ENCODE results near the gene APOF.
"Not testable (repeated sequence)": the region's sequence is repeated elsewhere in the genome, so short reads cannot be mapped to it uniquely, and the experiment has no call there.

Gene APOF

GRCh38 chr12:56366948-56367347, 4.3 kb upstream of the APOF start:
- no peak for DNase-seq (ENCODE audit: low read depth)

DNA sequence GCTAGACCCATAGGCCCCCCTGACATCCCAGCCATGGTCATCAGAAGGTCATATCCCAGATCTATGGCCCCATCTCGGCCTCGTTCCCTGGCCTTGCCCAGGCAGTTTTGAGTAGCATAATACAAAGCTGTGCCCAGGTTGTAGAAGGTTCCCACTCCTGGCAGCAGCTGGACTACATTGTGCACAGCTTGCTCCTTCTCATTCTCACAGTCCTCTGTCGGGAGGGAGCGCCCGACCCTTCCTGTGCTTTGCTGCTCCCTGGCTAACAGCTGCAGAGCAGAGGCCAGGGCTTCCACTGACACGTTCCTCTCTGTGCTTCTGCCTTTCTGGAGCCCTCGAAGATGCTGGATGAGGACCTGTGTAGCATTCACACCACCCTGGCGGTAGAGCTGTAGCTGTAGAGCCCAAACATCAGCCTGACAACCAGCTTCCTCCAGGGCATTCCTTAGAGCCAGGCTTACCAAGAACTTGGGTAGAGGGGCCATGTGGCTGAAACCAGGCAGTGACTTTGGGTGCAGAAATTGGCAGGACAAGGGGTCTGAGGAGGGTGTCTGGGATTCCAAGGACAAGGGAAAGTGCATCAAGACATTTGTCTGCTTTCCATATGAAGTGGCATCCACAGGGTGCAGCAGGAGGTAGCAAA, 1.0 kb downstream of the APOF start:
- no peak for DNase-seq (ENCODE audit: low read depth)

GRCh38 chr12:56359851-56360767, 2.5 kb downstream of the APOF start, which contains the start of gene STAT2:
STAT2 (minus strand) TSS chr12:56360107; CDS start chr12:56356571, 3,536 bp downstream.
- peak; percentile 99 for DNase-seq (ENCODE audit: low read depth)

DNA sequence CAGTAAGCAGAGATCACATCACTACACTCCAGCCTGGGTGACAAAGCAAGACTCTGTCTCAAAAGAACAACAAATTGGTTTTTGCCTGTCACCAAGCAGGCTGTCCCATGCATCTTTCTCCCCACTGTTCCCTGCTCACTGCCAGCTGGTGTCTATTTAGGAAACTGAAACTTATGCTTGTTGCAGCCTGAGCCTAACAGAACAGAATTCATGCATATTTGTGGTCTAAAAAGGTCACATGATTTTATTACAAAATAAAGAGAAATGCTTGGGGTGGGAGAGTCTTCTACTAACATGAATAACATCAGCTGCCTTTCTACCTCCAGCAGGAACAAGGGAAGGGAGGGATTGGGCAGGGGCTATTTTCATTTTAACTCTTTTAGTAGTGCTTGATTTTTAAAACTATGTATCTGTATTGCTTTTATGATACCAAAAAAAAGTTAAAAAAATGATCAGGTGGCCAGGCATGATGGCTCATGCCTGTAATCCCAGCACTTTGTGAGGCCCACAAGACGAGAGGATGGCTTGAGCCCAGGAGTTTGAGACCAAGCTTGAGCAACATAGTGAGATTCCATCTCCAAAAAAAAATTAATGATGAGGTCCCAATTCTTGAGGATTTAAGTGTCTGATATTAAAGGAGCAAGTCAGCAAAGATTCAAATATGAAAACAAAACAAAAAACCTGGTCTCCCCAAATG, 3.7 kb downstream of the APOF start:
- no peak for DNase-seq (ENCODE audit: low read depth)

GRCh38 chr12:56351325-56351724, 11.3 kb downstream of the APOF start:
- DNase-seq (ENCODE audit: low read depth): no peak

- no peak for DNase-seq (ENCODE audit: low read depth)
Observed at GRCh38 chr12:56350662-56351061, 12.0 kb downstream of the APOF start.

GRCh38 chr12:56348776-56349175, 13.9 kb downstream of the APOF start:
- no peak for DNase-seq (ENCODE audit: low read depth)

- DNase-seq (ENCODE audit: low read depth): not testable (repeated sequence)
Observed at GRCh38 chr12:56347255-56347654, 15.4 kb downstream of the APOF start.

- no peak for DNase-seq (ENCODE audit: low read depth)
Observed at GRCh38 chr12:56346675-56347074, 16.0 kb downstream of the APOF start.

DNA sequence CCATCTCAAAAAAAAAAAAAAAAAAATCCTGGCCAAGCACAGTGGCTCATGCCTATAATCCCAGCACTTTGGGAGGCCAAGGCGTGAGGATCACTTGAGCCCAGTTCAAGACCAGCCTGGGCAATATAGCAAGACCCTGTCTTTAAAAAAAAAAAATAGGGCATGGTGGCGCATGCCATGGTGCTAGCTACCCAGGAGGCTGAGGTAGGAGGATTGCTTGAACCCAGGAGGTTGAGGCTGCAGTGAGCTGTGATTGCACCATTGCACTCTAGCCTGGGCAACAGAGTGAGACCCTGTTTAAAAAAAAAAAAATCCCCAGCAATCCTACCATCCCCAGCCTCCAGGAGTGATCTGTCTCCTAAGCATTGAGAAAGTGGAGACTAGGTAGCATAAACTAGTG, 20.4 kb downstream of the APOF start:
- DNase-seq (ENCODE audit: low read depth): not testable (repeated sequence)

DNA sequence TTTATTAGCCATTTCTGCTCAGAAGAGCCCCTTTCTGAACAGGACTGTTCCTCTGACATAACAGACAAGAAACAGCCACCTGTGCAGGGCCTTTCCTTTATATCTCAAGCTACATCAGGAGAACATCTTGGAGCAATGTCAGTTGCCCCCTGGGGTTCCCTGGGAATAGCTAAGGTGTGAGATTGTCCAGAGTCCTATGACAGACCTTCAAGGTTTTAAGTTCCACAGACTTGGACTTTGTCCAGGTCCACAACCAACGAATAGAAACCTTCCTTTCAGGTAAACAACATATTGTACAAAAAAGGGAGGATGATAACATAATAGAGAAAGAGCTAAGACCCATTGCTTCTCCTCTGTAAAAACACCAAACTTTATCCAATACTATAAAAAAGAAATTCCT, 21.0 kb downstream of the APOF start:
- DNase-seq (ENCODE audit: low read depth): no peak

DNA sequence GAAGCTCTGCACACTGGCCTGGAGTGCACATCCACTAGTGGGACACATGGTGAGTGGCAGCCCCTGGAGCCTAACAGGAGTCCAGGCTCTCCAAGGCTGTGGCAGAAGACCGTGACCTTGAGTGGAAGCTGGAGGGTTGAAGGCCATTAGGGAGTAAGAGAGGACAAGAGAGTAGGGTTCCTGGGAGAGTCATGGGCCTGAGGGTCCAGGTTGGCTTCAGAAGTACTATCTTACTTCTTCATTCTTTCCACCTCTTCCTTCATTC, 23.6 kb downstream of the APOF start:
- no peak for DNase-seq (ENCODE audit: low read depth)

DNA sequence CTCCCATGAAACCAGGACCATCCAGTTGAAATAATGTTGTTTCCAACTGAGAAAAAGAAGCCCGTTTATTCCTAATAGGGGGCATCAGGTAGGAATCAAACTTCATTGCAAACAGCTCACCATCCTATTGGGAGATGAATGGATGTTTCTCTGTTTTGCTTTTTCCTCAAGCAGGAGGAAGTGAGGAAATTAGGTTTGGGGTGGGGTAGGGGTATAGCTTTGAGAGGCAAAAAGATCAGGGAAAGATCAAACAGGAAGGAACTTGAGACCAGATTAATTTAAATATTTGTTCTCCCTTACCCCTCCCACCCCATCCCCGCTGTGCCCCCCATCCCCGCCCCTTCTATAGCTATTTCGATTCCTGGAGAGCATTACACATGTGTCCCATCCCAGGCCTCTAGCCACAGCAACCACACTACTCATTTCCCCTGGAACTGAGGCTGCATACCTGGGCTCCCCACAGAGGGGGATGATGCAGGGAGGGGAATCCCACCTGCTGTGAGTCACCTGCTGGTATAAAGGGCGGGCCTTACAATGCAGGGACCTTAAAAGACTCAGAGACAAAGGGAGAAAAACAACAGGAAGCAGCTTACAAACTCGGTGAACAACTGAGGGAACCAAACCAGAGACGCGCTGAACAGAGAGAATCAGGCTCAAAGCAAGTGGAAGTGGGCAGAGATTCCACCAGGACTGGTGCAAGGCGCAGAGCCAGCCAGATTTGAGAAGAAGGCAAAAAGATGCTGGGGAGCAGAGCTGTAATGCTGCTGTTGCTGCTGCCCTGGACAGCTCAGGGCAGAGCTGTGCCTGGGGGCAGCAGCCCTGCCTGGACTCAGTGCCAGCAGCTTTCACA, 24.1 kb downstream of the APOF start, which contains the start of gene IL23A:
IL23A (plus strand) TSS at position 577 of the 850 bp plus-strand sequence; CDS start at position 738, 161 bp downstream.
- peak; percentile 68 for DNase-seq (ENCODE audit: low read depth)

DNA sequence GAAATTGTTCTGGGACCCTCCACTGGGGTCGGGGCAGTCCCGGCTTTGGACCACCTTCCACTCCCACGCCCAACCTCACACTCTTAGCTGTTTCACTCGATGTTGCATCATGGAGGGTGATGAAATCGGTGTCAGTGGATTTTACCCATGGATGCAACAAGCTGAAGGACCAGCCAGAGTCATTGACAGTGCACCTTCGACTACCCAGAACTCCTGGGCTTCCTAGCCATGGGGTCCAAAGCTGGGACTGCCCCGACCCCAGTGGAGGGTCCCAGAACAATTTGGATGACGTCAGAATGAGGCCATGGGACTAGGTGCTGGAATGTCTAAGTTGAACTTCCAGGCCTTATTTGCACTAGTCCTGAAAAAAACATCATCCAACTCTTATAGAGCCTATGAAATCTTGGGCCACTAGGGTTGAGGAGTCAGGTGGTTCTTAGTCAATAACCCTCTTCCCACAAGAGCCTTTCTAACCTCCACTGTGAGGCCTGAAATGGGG, 24.9 kb downstream of the APOF start:
- DNase-seq (ENCODE audit: low read depth): no peak

- no peak for DNase-seq (ENCODE audit: low read depth)
Observed at GRCh38 chr12:56336361-56337167, 26.1 kb downstream of the APOF start.

DNA sequence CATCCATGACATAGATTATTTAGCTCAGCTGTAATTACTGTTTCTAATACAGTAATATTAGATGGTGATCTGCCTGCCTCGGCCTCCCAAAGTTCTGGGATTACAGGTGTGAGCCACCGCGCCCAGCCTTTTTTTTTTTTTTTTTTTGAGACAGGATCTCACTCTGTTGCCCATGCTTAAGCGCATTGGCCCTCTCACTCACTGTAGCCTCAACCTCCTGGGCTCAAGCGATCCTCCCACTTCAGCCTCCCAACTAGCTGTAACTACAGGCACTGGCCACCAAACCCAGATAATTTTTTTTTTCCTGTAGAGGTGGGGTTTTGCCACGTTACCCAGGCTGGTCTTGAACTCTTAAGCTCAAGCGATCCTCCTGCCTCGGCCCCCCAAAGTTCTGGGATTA, 27.1 kb downstream of the APOF start:
- not testable (repeated sequence) for DNase-seq (ENCODE audit: low read depth)

DNA sequence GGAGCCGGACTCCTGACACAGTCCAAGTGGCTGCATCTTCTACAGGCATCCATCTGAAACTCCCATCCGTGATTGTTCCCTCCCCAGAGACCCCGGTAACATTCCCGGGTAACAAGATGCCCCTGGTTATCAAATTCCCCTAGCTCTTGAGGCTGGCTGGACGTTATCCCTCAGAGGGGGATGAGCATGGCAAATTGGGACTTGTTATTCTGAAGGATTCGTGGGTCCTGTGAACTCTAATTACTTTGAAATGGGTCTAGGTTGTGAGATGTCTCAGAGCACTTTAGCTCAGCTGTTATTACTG, 28.2 kb downstream of the APOF start:
- DNase-seq (ENCODE audit: low read depth): no peak

GRCh38 chr12:56333679-56334489, 28.8 kb downstream of the APOF start, which contains the start of gene PAN2:
PAN2 (minus strand) TSS chr12:56334000; CDS start chr12:56333094, 906 bp downstream.
- DNase-seq (ENCODE audit: low read depth): peak; percentile 88

DNA sequence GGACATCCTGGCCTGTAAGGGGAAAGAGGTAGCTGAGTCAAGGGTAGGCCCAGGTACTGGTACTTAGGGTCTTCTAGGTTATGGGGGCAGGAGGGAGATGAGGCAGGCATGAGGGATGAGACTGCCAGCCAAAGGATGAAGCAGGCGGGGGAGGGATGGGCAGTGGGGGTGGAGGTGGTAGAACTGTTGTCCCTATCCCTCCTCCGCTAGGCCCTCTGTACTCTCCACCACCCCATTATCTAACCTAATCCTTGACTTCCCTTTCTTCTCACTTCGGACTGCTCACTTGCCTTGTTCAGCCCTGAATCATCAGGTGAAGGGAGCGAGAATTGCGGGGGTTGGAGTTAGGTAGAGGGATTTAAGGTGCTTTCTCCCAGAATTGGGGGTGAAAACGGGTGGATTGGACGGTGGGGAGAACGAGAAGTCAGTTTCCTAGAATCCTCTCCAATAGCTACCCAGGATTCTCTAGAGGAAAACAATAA, 29.4 kb downstream of the APOF start:
- DNase-seq (ENCODE audit: low read depth): no peak
